Peyer's patch (tissue), 4 donors: ENCODE data around the gene TMEM91. TPM values are rescaled to one million over a fixed set of nuclear protein-coding genes. Genes with fewer than 3 reads are reported as not detected.
A peak's percentile ranks its signal among the peaks of the same experiment; 100 is the strongest.

Source experiments
- DNase-seq, 3 donors: peaks; one replicate each; pipeline ENCODE4 v3.0.0-alpha.2; 2017 to 2019
- H3K27ac ChIP-seq, 4 donors: fragments of 200-600 bp; sonication (generic); one replicate each; pipeline ENCODE4 v1.5.1; 2016 to 2019
- H3K27me3 ChIP-seq, 2 donors: fragments of 200-600 bp; sonication (generic); one replicate each; pipeline ENCODE4 v1.5.1; 2019
- H3K36me3 ChIP-seq, 3 donors: fragments of 200-600 bp; sonication (generic); one replicate each; pipeline ENCODE4 v1.5.1; 2016 to 2019
- H3K4me1 ChIP-seq, 4 donors: fragments of 200-600 bp; sonication (generic); one replicate each; pipeline ENCODE4 v1.5.1; 2016 to 2019
- H3K4me3 ChIP-seq, 4 donors: fragments of 200-600 bp; sonication (generic); 1 replicate in 3 of 4; 2 replicates in 1 of 4; pipeline ENCODE4 v1.5.1; 2016 to 2019; ENCODE audit warnings: mild to moderate bottlenecking in 1 of 4
- H3K9me3 ChIP-seq, 4 donors: fragments of 200-600 bp; sonication (generic); one replicate each; pipeline ENCODE4 v1.5.1; 2016 to 2019; ENCODE audit warnings: mild to moderate bottlenecking in 1 of 4
- POLR2A ChIP-seq, 2 donors: fragments of 450-650 bp; IDR thresholded peaks; one replicate each; pipeline ENCODE4 v1.5.1; 2017; ENCODE audit warnings: antibody characterized with exemption in 2 of 2, mild to moderate bottlenecking in 2 of 2, moderate library complexity in 2 of 2
- total RNA-seq, 4 donors: library from RNA; depleted of rRNA; stranded (reverse); fragments of >200 nt; gene quantifications; one replicate each; pipeline ENCODE4 v1.1.0, GENCODE V29; 2016
- TF ChIP-seq, protein P1 (sequence below), 6 experiments: fragments of 450-650 bp in 4 of 6; fragments of 200-600 bp in 2 of 6; sonication (generic) in 1 of 6; IDR thresholded peaks; one replicate each; pipeline ENCODE4 v1.5.1; 2017 to 2019; ENCODE audit warnings: antibody characterized with exemption in 6 of 6, mild to moderate bottlenecking in 3 of 6, moderate library complexity in 1 of 6

TMEM91 gene
- total RNA-seq, 4 donors from 2014 or later, result 8.3 to 19.6 (median 11.0) TPM

DNA sequence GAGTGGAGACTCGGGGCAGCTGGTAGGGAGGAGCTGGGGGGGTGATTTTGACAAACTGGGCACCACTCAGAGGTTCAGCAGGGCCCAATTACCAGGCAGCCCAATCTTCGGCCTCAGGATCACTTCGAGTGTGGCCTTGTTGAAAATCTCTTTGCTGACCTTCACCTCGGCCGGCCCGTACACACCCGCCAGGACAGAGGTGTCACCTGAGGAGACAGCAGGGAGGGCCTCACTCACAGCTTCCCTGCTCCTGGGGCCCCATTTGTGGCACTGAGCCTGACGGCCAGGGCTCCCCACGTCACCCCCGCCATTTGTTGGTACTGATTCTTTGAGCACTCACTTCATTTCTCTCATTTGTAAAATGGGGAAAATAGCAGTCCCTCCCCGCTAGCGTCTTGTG lies 16.4 kb downstream of the TMEM91 start:
- no peak for DNase-seq
- H3K36me3 ChIP-seq, result peaks cover 0 to 27% (median 0%) of the 10 kb centered on the region in 3 donors
- peaks cover 0 to 6% (median 0%) of the 10 kb centered on the region in 4 donors for H3K4me1 ChIP-seq
- no peak for TF ChIP-seq POLR2A (IDR thresholded peaks at IDR 0.05)
- TF ChIP-seq, protein P1, sequence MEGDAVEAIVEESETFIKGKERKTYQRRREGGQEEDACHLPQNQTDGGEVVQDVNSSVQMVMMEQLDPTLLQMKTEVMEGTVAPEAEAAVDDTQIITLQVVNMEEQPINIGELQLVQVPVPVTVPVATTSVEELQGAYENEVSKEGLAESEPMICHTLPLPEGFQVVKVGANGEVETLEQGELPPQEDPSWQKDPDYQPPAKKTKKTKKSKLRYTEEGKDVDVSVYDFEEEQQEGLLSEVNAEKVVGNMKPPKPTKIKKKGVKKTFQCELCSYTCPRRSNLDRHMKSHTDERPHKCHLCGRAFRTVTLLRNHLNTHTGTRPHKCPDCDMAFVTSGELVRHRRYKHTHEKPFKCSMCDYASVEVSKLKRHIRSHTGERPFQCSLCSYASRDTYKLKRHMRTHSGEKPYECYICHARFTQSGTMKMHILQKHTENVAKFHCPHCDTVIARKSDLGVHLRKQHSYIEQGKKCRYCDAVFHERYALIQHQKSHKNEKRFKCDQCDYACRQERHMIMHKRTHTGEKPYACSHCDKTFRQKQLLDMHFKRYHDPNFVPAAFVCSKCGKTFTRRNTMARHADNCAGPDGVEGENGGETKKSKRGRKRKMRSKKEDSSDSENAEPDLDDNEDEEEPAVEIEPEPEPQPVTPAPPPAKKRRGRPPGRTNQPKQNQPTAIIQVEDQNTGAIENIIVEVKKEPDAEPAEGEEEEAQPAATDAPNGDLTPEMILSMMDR (IDR thresholded peaks at IDR 0.05), result no peak
- H3K27ac ChIP-seq, result no peak overlapping the region
- no peak overlapping the region for H3K4me3 ChIP-seq
- H3K9me3 ChIP-seq, result no peaks in the 10 kb centered on the region
- H3K27me3 ChIP-seq, result no peaks in the 10 kb centered on the region

DNA sequence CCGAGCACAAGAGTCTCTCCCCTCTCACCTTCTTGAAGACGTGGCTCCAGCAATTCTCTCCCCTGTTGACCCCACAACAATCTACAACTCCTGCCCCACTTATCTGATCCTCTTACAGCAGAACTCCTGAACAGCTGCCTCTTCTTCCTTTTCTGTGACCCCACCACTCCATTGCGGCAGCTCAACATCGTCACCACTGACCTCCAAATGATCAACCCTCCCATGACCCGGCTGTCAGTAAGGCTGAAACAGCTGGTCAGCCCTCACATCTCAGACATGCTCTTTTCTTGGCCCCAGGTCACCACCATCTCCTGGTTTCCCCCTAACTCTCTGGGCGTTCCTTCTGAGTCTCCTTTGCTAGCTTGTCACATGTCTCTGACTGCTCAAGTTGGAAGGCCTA lies 19.0 kb downstream of the TMEM91 start:
- H3K27me3 ChIP-seq, result no peaks in the 10 kb centered on the region
- H3K4me1 ChIP-seq, result peaks cover 0 to 19% (median 4%) of the 10 kb centered on the region in 4 donors
- H3K36me3 ChIP-seq, result peaks cover 0 to 13% (median 0%) of the 10 kb centered on the region in 3 donors
- H3K4me3 ChIP-seq, result no peak overlapping the region
- no peak for DNase-seq
- no peak overlapping the region for H3K27ac ChIP-seq
- no peaks in the 10 kb centered on the region for H3K9me3 ChIP-seq
- no peak for TF ChIP-seq POLR2A (IDR thresholded peaks at IDR 0.05)
- TF ChIP-seq, protein P1 (IDR thresholded peaks at IDR 0.05), result no peak

DNA sequence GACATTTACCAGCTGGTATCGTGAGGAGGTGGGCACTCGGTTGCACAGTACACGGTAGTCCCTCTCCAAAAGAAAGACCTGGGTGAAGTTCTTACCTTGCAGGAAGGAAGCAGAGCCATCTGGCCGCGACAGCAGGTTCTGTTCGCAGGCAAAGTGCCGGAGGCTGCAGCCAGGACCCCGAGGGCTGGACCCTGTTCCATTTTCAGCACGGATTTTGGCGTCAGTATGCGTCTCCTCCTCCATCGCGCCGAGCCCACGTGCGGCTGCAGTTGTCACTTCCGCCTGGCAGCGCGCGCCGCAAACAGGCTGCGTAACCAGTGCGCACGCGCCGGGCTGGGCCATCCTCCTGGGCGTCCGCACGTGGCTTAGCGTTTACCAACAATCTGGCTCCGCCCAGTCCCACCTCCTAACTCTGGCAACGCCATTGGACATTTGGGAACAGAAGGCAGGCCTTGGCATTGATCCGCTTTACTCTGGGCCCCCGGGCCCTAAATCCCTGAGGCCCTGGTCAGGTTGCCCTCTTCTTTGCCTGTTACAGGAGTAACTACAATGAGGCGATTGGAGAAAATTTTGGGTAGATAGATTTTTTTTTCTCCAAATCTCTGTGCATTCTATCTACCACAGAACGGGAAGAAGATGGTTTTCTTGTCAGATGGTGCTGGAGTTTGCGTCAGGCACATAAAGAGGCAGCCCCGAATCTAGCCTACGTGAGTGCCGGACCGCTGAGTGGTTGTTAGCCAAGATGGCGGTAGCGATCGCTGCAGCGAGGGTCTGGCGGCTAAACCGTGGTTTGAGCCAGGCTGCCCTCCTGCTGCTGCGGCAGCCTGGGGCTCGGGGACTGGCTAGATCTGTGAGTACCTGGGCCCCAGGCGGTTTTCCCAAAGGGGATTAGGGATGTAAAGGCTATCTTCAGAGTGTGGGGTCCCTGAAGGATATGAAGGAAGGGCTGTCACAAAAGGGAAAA lies 21.0 kb downstream of the TMEM91 start, which contains the start of the genes BCKDHA and EXOSC5:
BCKDHA (plus strand) TSS at position 733 of the 964 bp plus-strand sequence; CDS start at position 743, 10 bp downstream.
EXOSC5 (minus strand) TSS at position 274 of the 964 bp plus-strand sequence; CDS start at position 243, 31 bp downstream.
- peak; percentile 98 to 100 (median 99) for DNase-seq
- peak within 1 kb of the TSS; percentile 89 to 99 (median 92) for H3K4me3 ChIP-seq
- H3K27ac ChIP-seq, result peak within 1 kb of the TSS; percentile 85 to 97 (median 86)
- H3K27me3 ChIP-seq, result no peaks in the 10 kb centered on the region
- peaks cover 0 to 5% (median 0%) of the 10 kb centered on the region in 3 donors for H3K36me3 ChIP-seq
- H3K4me1 ChIP-seq, result peaks cover 0 to 19% (median 4%) of the 10 kb centered on the region in 4 donors
- no peaks in the 10 kb centered on the region for H3K9me3 ChIP-seq
- TF ChIP-seq, protein P1 (IDR thresholded peaks at IDR 0.05), result peak in 3 of 6 experiments; percentile 2 to 24 (median 17)
- peak; percentile 29 to 62 for TF ChIP-seq POLR2A (IDR thresholded peaks at IDR 0.05)

DNA sequence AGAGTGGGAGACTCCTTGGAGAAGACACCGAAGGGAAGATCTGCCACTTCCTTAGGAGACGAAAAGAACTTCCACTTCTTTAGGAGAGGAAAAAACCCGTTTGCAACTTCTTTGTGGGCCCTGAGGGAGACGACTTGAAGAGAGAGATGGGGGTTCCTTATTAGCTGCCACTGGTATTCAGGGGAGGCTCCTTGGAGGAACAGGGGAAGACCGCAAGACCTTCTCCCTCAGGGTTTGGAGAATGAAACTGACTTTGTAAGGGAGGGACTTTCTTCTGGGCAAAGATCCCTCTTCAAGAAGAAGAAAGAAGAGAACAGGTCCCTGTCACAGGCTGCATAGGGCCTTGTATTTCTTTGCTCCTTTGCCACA lies 21.7 kb downstream of the TMEM91 start:
- H3K27me3 ChIP-seq, result no peaks in the 10 kb centered on the region
- peak overlapping the region; percentile 85 to 97 (median 86) for H3K27ac ChIP-seq
- H3K9me3 ChIP-seq, result no peaks in the 10 kb centered on the region
- no peak for DNase-seq
- peak overlapping the region; percentile 89 to 99 (median 92) for H3K4me3 ChIP-seq
- peaks cover 0 to 19% (median 4%) of the 10 kb centered on the region in 4 donors for H3K4me1 ChIP-seq
- TF ChIP-seq, protein P1 (IDR thresholded peaks at IDR 0.05), result no peak
- no peak for TF ChIP-seq POLR2A (IDR thresholded peaks at IDR 0.05)
- peaks cover 0 to 10% (median 0%) of the 10 kb centered on the region in 3 donors for H3K36me3 ChIP-seq

DNA sequence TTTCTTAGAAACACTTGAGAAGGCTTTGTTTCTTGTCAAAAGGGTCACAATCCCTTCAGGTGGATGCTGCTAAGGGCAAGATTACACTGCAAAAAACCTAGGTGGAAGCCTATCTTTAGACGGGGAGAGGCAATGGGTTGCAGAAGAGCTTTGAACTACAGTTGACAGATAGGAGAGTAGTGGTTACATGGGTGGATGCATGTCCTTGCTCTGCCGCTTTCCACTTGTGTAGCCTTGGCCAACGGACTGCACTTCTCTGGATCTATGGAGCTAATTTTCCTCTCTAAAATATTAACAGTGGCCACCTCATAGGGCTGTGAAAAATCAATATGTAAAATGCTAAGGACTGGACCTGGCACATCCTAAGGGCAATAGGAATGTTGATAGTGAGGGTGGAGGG lies 22.3 kb downstream of the TMEM91 start:
- no peak for DNase-seq
- Histone ChIP-seq H3K36me3 (peaks cover 0 to 10% (median 0%) of the 10 kb centered on the region in 3 donors), H3K4me3 (peak overlapping the region; percentile 89 to 99 (median 92)), H3K27me3 (no peaks in the 10 kb centered on the region), H3K9me3 (no peaks in the 10 kb centered on the region), H3K27ac (peak overlapping the region in 1 of 4 donors; percentile 86), H3K4me1 (peaks cover 0 to 19% (median 4%) of the 10 kb centered on the region in 4 donors)
- TF ChIP-seq, protein P1 (IDR thresholded peaks at IDR 0.05), result no peak
- TF ChIP-seq POLR2A (IDR thresholded peaks at IDR 0.05), result no peak
